Smooth muscle cell (in vitro differentiated cells): Measurements from ENCODE around the gene SNED1. TPM values are rescaled to one million over a fixed set of nuclear protein-coding genes. Genes with fewer than 3 reads are reported as not detected.

Experiments
- DNase-seq: peaks from one replicate; lab custom pipeline; 2025; ENCODE audit not compliant: unreplicated experiment; lab: John Stamatoyannopoulos, UW
- H2AFZ ChIP-seq: fragments of 200-600 bp; sonication (generic); 2 replicates; pipeline ENCODE4 v1.6.0; 2016; ENCODE audit warnings: antibody characterized with exemption, low read depth, mild to moderate bottlenecking
- H3F3A ChIP-seq: fragments of 200-600 bp; sonication (generic); 2 replicates; pipeline ENCODE4 v1.6.0; 2017; ENCODE audit warnings: antibody characterized with exemption, low read depth
- H3K27ac ChIP-seq: fragments of 200-600 bp; sonication (generic); 2 replicates; pipeline ENCODE4 v1.5.1; 2016; ENCODE audit warnings: low read depth, mild to moderate bottlenecking
- H3K27me3 ChIP-seq: fragments of 200-600 bp; sonication (generic); 2 replicates; pipeline ENCODE4 v1.6.1; 2016; ENCODE audit warnings: low read depth, mild to moderate bottlenecking
- H3K36me3 ChIP-seq: fragments of 200-600 bp; sonication (generic); 2 replicates; pipeline ENCODE4 v1.5.1; 2016; ENCODE audit warnings: low read depth
- H3K4me1 ChIP-seq: fragments of 200-600 bp; sonication (generic); 2 replicates; pipeline ENCODE4 v1.5.1; 2016; ENCODE audit warnings: low read depth
- H3K4me2 ChIP-seq: fragments of 200-600 bp; sonication (generic); 2 replicates; pipeline ENCODE4 v1.6.0; 2016; ENCODE audit warnings: mild to moderate bottlenecking
- H3K4me3 ChIP-seq: fragments of 200-600 bp; sonication (generic); 2 replicates; pipeline ENCODE4 v1.5.1; 2016; ENCODE audit warnings: mild to moderate bottlenecking
- H3K79me2 ChIP-seq: fragments of 200-600 bp; sonication (generic); 2 replicates; pipeline ENCODE4 v1.6.0; 2016; ENCODE audit warnings: low read depth, mild to moderate bottlenecking
- H3K9ac ChIP-seq: fragments of 200-600 bp; sonication (generic); 2 replicates; pipeline ENCODE4 v1.6.0; 2016; ENCODE audit warnings: low read depth
- H3K9me3 ChIP-seq: fragments of 200-600 bp; sonication (generic); replicated peaks from 2 replicates; pipeline ENCODE4 v1.5.1; 2016; ENCODE audit warnings: low read depth
- H4K20me1 ChIP-seq: fragments of 200-600 bp; sonication (generic); 2 replicates; pipeline ENCODE4 v1.6.0; 2016; ENCODE audit warnings: low read depth
- CTCF ChIP-seq: fragments of 200-600 bp; sonication (generic); IDR thresholded peaks from 2 replicates; pipeline ENCODE4 v1.5.1; 2017; ENCODE audit warnings: borderline replicate concordance, mild to moderate bottlenecking, antibody characterized with exemption; ENCODE audit not compliant: insufficient read depth, poor library complexity, severe bottlenecking
- WGBS: methylation state at CpG from one replicate; pipeline ENCODE4 v1.1.7; 2016; ENCODE audit warnings: low lambda C conversion rate; 5-methylcytosine and 5-hydroxymethylcytosine counted together
- polyA plus RNA-seq: library from polyadenylated mRNA; unstranded; fragments of >200 nt; fragmentation: Nextera tagmentation; extraction: Ambion mirVana; gene quantifications from 2 replicates; pipeline ENCODE4 v1.2.1, GENCODE V29; 2016
- total RNA-seq: library from RNA; depleted of rRNA; stranded (reverse); fragments of >200 nt; gene quantifications from 2 replicates; pipeline ENCODE4 v1.2.3, GENCODE V29; 2014

Gene SNED1
- total and polyA plus RNA-seq, 2 experiments from 2014 or later = 0.36 to 3.0 TPM

- Histone ChIP-seq H3K36me3 (peaks cover 18% of the 10 kb centered on the region), H3K4me3 (no peak overlapping the region), H3K4me1 (no peaks in the 10 kb centered on the region), H3K9ac (no peak overlapping the region), H3K9me3 (no peaks in the 10 kb centered on the region), H3K27ac (no peak overlapping the region), H2AFZ (no peak overlapping the region), H4K20me1 (peaks cover 25% of the 10 kb centered on the region), H3K79me2 (peaks cover 16% of the 10 kb centered on the region), H3K4me2 (no peak overlapping the region), H3F3A (no peaks in the 10 kb centered on the region), H3K27me3 (no peaks in the 10 kb centered on the region)
- no peak for TF ChIP-seq CTCF
- 97% methylated on average over 14 of the region's 14 CpGs for WGBS
- no peak for DNase-seq
These were observed 97.3 kb downstream of the SNED1 start for GRCh38 chr2:241095594-241096290.

GRCh38 chr2:241096979-241097378 lies 98.6 kb downstream of the SNED1 start:
- Histone ChIP-seq H4K20me1 (peaks cover 25% of the 10 kb centered on the region), H3K9me3 (no peaks in the 10 kb centered on the region), H3K4me1 (no peaks in the 10 kb centered on the region), H3K27ac (no peak overlapping the region), H3K9ac (no peak overlapping the region), H3F3A (no peaks in the 10 kb centered on the region), H3K27me3 (no peaks in the 10 kb centered on the region), H3K36me3 (peaks cover 18% of the 10 kb centered on the region), H3K4me2 (no peak overlapping the region), H3K79me2 (peaks cover 27% of the 10 kb centered on the region), H3K4me3 (no peak overlapping the region), H2AFZ (no peak overlapping the region)
- DNase-seq = no peak
- WGBS = 98% methylated on average over 8 of the region's 8 CpGs
- no peak for TF ChIP-seq CTCF

GRCh38 chr2:241099246-241099645 lies 100.8 kb downstream of the SNED1 start:
- Histone ChIP-seq H3K27ac (no peak overlapping the region), H3K27me3 (no peaks in the 10 kb centered on the region), H3K9me3 (no peaks in the 10 kb centered on the region), H3K9ac (no peak overlapping the region), H3F3A (no peaks in the 10 kb centered on the region), H3K4me2 (no peak overlapping the region), H4K20me1 (peaks cover 18% of the 10 kb centered on the region), H3K36me3 (peaks cover 18% of the 10 kb centered on the region), H3K79me2 (peaks cover 34% of the 10 kb centered on the region), H3K4me3 (no peak overlapping the region), H3K4me1 (peaks cover 6% of the 10 kb centered on the region), H2AFZ (no peak overlapping the region)
- DNase-seq = no peak
- over 99% methylated on average over 5 of the region's 5 CpGs for WGBS
- TF ChIP-seq CTCF = no peak

- no peaks in the 10 kb centered on the region for H3K27me3 ChIP-seq
- DNase-seq = peak; percentile 42
- H3K36me3 ChIP-seq = peaks cover 1% of the 10 kb centered on the region
- WGBS = under 1% methylated on average over 56 of the region's 56 CpGs
- H3K9ac ChIP-seq = peak within 1 kb of the TSS; percentile 83
- peak within 1 kb of the TSS; percentile 53 for H3K27ac ChIP-seq
- H2AFZ ChIP-seq = peak within 1 kb of the TSS; percentile 97
- H3K4me3 ChIP-seq = peak within 1 kb of the TSS; percentile 79
- peaks cover 28% of the 10 kb centered on the region for H3K79me2 ChIP-seq
- no peaks in the 10 kb centered on the region for H3K9me3 ChIP-seq
- peaks cover 6% of the 10 kb centered on the region for H3K4me1 ChIP-seq
- H4K20me1 ChIP-seq = peaks cover 9% of the 10 kb centered on the region
- H3K4me2 ChIP-seq = peak within 1 kb of the TSS; percentile 87
- no peak for TF ChIP-seq CTCF
- no peaks in the 10 kb centered on the region for H3F3A ChIP-seq
These were observed 103.9 kb downstream of the SNED1 start, which contains the start of gene MTERF4 for GRCh38 chr2:241102239-241102803. Gene MTERF4 (minus strand): TSS chr2:241102287. CDS start chr2:241102273, 14 bp downstream.
